ENCODE data around the gene NPHP4. TPM values are rescaled to one million over a fixed set of nuclear protein-coding genes. Genes with fewer than 3 reads are reported as not detected.
"Not testable (repeated sequence)": the region's sequence is repeated elsewhere in the genome, so short reads cannot be mapped to it uniquely, and the experiment has no call there.

Gene NPHP4
- total RNA-seq, 1 experiment from 2014 or later, result 4.9 TPM

DNA sequence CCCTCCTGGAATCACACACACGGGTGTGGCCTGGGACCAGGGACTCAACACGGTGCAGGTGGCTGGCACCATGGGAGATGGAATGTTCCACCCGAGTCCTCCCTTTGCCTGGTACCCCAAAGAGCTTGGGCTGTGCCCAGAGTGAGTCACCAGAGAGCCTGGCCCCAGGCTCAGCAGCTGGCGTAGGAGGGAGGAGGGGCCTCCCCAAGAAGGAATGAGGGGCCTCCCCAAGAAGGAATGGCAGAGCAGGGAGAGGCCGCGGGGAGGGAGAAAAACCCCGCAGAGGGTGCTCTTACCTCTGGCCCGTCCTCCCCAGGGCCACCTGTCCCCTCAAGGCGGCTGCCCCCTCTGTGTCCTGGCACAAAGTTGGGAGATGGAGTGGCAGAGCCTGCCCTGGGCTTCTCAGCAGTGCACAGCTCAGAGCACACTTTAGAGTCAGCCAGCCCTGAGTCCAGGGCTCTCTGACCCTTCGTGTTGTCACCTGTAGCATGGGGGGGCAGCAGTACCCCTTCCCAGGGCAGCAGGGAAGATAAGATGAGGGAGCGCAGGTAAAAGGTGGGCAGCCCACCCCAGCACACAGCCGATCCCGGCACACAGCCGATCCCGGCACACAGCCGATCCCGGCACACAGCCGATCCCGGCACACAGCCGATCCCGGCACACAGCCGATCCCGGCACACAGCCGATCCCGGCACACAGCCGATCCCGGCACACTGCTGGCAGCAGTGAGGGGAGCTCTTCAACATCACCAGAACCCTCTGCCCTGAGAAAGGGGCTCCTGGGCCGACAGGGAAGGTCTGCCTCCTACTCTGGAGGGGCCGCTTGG is 33.3 kb upstream of the NPHP4 start:
- no peak for DNase-seq (ENCODE audit: low read depth)

DNA sequence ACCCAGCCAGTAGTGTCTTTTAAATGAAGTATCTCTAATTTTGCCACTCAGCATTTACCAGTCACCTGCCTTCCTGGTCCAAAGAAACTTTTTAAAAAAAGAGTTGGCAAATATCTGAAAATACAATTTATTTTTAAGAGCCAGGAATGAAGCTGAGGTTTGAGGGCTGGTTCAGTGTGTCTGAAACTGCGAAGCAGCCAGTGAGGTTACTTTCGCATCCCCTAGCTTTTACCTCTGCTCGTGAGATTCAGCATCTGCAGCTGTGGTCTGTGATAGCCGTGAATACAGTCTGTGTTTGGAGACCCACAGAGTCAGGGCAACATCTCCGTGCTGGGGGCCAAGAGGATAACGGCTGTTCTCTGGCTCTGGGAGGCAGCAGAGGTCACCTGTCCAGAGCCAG is 32.2 kb upstream of the NPHP4 start:
- DNase-seq (ENCODE audit: low read depth), result no peak

- DNase-seq (ENCODE audit: low read depth), result no peak
These were observed 31.1 kb upstream of the NPHP4 start for GRCh38 chr1:6023346-6023745.

- no peak for DNase-seq (ENCODE audit: low read depth)
These were observed 30.0 kb upstream of the NPHP4 start for GRCh38 chr1:6022193-6022592.

- no peak for DNase-seq (ENCODE audit: low read depth)
These were observed 27.1 kb upstream of the NPHP4 start for GRCh38 chr1:6019166-6019845.

DNA sequence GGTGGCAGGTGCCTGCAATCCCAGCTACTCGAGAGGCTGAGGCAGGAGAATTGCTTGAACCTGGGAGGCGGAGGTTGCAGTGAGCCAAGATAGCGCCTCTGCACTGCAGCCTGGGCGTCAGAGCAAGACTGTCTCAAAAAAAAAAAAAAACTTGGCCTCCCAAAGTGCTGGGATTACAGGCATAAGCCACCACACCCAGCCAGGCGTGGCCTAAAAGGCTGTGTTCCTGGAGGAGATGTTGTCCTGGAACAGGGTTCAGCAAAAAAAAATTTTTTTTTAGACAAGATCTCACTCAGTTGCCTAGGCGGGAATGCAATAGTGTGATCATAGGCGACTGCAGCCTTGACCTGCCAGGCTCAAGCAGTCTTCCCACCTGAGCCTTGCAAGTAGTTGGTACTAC is 25.4 kb upstream of the NPHP4 start:
- not testable (repeated sequence) for DNase-seq (ENCODE audit: low read depth)

DNA sequence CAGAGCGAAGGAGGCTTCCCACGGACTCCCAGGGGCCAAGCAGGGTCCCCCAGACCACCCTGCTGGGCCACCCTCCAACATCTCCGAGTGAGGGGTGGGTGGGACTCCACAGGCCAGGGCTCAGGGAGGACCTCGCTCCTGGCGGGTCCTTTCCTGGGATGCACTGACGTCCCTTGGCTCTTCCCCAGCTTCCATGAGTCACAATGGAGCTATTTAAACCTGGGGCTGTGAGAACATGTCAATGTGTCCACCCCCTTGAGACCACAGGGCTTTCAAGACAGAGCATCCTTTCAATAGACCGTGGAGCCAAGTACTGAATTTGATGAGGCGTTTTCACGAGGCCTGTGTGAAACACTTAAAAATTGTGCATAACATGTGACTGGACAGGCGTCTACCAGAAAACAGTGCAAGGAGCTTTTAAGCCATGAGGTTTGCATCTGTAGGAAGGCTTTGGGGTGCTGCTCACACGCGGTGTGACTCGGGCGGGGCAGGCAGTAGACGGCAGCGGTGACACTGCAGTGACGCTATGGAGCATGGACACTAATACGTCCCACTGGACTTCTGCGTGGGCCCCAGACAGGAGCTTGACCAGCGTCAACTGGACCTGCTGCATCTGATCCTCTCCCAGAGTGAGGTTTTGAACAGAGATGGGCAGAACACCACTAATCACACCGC is 24.1 kb upstream of the NPHP4 start:
- peak; percentile 92 for DNase-seq (ENCODE audit: low read depth)

DNA sequence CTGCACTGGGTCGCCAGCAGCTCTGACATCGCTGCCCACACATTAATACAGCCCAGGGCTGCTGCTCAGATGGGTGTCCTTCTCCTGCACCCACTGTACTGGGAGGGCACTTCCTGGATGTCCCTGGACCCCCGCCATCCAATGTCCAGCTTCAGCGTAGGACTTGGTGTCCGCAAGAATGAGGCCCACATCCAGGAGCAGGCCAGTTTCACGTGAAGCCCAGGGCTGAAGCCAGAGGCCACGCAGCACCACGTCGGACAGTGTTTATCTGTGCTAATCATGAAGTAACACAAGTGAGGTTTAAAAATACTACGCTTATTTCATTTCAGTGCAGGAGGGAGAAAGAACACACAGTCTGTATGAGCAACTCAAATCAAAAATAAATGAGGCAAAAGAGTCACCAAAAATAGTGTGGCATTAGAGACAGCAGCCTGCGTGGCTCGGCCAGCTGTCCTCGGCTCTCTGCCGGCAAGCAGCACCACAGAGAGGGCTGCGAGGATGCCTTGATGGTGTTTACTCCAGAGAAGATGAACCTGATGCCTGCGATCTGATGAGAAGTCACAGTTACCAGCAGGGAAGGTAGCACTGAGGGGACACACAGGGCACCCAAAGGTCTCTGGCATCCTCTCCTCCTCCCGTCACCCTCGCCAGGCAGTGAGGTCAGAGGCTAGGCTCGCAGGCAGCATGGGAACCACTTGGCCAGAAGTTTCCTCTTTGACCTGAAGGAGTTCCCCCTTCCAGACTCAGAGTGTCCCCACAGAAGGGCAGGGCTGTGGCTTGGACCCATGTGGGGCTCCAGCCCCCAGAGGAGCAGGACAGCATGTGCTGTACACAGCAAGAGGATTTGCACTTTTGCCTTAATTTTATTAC is 22.1 kb upstream of the NPHP4 start:
- no peak for DNase-seq (ENCODE audit: low read depth)

DNA sequence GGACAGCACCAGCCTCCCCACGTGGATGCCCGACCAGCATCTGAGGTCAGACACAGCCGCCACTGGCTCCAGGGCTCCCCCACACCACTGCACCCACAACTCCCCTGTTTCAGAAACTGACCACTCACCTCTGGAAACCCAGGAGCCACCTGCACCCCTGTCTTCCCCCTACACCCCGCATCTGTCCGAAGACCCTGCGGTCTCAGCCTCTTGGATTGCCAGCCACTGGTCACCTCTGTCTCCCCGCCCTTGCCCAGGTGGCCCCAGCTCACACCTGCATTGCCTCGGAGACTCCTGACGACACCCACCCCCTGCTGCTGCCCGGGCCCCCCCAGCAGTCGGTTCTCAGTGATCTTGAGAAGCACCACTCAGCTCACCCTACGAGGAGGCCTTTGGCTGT is 21.3 kb upstream of the NPHP4 start:
- no peak for DNase-seq (ENCODE audit: low read depth)

DNA sequence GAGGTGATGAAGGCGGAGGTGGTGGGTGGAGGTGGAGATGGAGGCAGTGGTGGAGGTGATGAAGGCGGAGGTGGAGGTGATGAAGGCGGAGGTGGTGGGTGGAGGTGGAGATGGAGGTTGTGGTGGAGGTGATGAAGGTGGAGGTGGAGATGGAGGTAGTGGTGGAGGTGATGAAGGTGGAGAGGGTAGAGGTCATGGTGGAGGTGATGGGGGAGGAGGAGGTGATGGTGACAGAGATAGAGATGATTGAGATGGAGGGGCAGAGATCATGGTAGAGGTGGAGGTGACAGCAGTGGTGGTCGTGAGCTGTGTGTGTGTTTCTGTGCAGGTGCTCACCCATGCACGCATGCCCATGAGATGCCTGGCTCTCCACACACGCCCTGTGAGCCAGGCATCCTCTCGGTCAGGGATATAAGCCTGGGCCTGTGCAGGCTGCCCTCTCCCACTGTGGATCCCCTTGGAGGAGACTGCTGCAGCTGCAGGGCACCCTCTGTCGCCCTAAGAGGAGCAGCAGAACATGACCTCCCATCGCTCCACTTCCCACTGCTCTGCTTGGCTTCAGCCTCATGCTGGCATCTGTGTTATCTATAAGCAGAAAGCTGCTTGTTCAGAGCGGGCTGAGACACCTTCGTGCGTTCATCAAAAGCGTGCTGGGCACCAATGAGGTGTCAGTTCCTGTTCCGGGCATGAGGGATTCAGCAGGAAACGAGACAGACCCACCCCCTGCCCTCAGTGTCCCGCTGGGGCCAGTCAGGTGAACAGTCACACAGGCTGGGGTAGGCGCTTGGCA is 20.5 kb upstream of the NPHP4 start:
- no peak for DNase-seq (ENCODE audit: low read depth)

- no peak for DNase-seq (ENCODE audit: low read depth)
These were observed 19.7 kb upstream of the NPHP4 start for GRCh38 chr1:6011946-6012258.

DNA sequence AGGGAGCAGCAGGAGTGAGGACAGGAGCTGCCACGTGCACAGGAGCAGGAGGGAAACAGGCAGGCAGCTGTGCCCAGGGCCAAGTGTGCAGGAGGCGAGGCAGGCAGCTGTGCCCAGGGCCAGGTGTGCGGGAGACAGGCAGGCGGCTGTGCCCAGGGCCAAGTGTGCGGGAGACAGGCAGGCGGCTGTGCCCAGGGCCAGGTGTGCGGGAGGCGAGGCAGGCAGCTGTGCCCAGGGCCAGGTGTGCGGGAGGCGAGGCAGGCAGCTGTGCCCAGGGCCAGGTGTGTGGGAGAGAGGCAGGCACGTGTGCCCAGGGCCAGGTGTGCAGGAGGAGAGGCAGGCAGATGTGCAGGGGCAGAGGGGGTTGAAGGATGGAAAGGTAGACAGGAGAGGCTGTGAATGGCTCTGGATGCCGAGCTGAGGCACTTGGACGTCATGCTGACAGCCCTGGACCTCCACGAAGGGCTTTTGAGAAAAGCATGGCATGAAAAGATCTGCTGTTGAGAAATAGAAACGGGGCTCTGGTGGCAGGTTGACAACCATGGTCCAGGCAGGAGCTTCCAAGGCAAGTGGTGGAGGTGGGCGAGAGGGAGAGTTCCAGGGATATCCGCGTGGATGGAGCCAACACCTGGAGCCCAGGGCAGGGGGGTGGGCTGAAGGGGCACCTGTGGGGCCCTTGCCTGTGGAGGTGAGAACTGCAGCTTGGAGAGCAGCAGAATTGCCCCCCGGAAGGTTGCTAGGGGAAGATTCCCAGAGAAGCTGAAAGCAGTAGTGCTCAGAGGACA is 19.1 kb upstream of the NPHP4 start:
- no peak for DNase-seq (ENCODE audit: low read depth)

DNA sequence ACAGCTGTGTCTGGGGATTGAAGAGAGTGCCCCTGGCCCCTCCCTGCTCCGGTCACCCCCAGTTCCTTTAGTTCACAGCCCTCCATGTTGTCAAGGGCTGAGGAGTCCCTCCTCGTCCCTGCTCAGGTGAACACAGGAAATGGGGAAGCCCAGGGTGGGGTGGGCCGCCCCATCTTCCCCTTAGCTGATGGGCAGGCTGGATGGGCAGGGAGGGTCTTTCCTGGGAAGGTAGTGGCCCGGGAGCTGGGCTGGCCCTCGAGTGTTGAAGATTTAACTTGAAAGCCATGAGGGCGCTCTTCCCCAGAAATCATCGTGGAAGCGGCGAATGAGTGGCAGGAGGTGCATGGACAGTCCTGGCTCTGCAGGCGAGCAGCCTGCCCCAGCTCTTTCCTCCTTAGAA is 18.3 kb upstream of the NPHP4 start:
- no peak for DNase-seq (ENCODE audit: low read depth)

DNA sequence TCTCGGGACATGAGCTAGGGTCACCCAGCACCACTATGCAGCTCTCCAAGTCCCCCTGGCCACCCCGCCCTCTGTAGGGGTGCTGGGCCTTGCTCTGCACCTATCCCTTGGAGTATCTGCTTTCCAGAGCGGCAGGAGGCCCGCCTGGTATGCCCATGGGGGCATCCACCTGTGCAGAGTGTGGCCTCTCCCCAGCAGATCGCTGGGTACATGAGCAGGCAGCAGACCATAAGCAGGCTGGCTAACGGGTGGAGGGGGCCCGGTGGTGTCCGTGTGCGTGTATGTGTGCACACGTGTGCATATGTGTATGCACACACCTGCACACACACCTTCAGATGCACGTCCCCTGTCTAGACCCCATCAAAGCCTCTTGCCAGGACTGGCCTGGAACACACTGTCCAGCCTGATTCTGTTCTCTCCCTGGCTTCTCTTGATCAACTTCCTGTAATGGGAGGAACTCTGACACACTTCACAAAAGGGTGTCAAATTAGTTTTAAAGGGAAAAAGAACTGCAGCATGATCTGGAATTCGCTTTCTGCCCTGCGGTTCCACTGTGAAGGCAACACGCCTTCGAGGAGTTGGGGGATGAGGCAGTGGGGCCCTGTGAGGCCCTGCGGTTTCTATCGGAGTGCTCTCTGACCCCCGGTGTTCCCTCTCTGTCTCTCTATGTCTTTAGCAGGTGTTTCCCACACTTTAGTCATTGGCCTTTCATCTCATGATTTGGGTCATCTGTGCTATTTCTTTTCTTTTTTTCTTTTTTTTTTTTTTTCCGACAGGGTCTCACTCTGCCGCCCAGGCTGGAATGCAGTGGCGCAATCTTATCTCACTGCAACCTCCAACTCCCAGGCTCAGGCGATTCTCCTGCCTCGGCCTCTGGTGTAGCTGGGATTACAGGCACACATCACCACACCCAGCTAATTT is 17.2 kb upstream of the NPHP4 start:
- DNase-seq (ENCODE audit: low read depth), result no peak

- DNase-seq (ENCODE audit: low read depth), result no peak
These were observed 16.5 kb upstream of the NPHP4 start for GRCh38 chr1:6008696-6009095.

- DNase-seq (ENCODE audit: low read depth), result no peak
These were observed 15.8 kb upstream of the NPHP4 start for GRCh38 chr1:6008084-6008415.

- peak; percentile 27 for DNase-seq (ENCODE audit: low read depth)
These were observed 15.3 kb upstream of the NPHP4 start for GRCh38 chr1:6007318-6008083.

- DNase-seq (ENCODE audit: low read depth), result no peak
These were observed 14.7 kb upstream of the NPHP4 start for GRCh38 chr1:6006882-6007281.
